ENCODE data around the gene SH3RF1.

- TF ChIP-seq CTCF (IDR thresholded peaks at IDR 0.05; ENCODE audit: low read depth, low read length) (no peak), EZH2phosphoT487 (IDR thresholded peaks at IDR 0.05; ENCODE audit: low read depth) (no peak)
Observed at GRCh38 chr4:169144061-169144600, 126.6 kb downstream of the SH3RF1 start.
